DND-41 (cell line): ENCODE data around the gene CNTN5.

Experiments used
- EZH2 ChIP-seq: IDR thresholded peaks from 3 replicates; pipeline ENCODE4 v1.6.1; 2012; ENCODE audit warnings: borderline replicate concordance, low read depth, mild to moderate bottlenecking, moderate library complexity, low read length, inconsistent platforms; ENCODE audit not compliant: severe bottlenecking
- TF ChIP-seq, protein P1 (sequence below): IDR thresholded peaks from 2 replicates; pipeline ENCODE4 v1.5.1; 2012; ENCODE audit warnings: borderline replicate concordance, low read length, moderate library complexity, mild to moderate bottlenecking; ENCODE audit not compliant: poor library complexity, severe bottlenecking; ENCODE audit errors: extremely low read depth

DNA sequence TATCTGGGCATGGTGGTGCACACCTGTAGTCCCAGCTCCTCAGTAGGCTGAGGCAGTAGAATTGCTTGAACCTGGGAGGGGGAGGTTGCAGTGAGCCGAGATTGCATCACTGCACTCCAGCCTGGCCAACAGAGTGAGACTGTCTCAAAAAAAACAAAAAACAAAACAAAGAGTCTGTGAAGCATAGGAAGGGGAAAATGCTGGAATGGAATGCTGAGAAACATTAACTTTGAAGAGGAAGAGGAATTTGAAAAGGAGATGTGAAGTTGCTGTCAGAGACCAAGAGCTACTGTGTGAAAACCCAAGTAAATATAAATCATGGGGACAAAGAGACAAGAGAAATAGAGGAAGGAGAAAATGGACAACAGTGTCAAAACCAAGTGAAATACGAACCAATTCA lies 1211.3 kb downstream of the CNTN5 start:
- TF ChIP-seq, protein P1, sequence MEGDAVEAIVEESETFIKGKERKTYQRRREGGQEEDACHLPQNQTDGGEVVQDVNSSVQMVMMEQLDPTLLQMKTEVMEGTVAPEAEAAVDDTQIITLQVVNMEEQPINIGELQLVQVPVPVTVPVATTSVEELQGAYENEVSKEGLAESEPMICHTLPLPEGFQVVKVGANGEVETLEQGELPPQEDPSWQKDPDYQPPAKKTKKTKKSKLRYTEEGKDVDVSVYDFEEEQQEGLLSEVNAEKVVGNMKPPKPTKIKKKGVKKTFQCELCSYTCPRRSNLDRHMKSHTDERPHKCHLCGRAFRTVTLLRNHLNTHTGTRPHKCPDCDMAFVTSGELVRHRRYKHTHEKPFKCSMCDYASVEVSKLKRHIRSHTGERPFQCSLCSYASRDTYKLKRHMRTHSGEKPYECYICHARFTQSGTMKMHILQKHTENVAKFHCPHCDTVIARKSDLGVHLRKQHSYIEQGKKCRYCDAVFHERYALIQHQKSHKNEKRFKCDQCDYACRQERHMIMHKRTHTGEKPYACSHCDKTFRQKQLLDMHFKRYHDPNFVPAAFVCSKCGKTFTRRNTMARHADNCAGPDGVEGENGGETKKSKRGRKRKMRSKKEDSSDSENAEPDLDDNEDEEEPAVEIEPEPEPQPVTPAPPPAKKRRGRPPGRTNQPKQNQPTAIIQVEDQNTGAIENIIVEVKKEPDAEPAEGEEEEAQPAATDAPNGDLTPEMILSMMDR, result no peak
- TF ChIP-seq EZH2, result no peak
